ENCODE results near the gene KIF26A.
A peak's percentile ranks its signal among the peaks of the same experiment; 100 is the strongest.

KIF26A gene

GRCh38 chr14:104217486-104218360, 79.3 kb downstream of the KIF26A start:
- H3K27ac ChIP-seq (ENCODE audit: low read depth, low read length): no peak overlapping the region
- no peak overlapping the region for H3K9ac ChIP-seq (ENCODE audit: low read depth in 1 of 2, low read length in 2 of 2)
- H3K36me3 ChIP-seq (ENCODE audit: control insufficient read depth in 1 of 2, insufficient read depth in 2 of 2, low read length in 2 of 2): no peaks in the 10 kb centered on the region
- no peak overlapping the region for H3K4me3 ChIP-seq (ENCODE audit: low read depth in 1 of 2, low read length in 2 of 2)
- H3K9me3 ChIP-seq (ENCODE audit: control insufficient read depth in 1 of 2, low read length in 2 of 2): no peaks in the 10 kb centered on the region
- no peaks in the 10 kb centered on the region for H3K4me1 ChIP-seq (ENCODE audit: control insufficient read depth in 1 of 2, insufficient read depth in 2 of 2, low read length in 2 of 2)
- no peaks in the 10 kb centered on the region for H3K27me3 ChIP-seq (ENCODE audit: control insufficient read depth in 1 of 2, insufficient read depth in 2 of 2, low read length in 2 of 2)

- Histone ChIP-seq H3K27ac (ENCODE audit: low read depth, low read length) (no peak overlapping the region), H3K27me3 (ENCODE audit: control insufficient read depth in 1 of 2, insufficient read depth in 2 of 2, low read length in 2 of 2) (no peaks in the 10 kb centered on the region), H3K4me3 (ENCODE audit: low read depth in 1 of 2, low read length in 2 of 2) (no peak overlapping the region), H3K9me3 (ENCODE audit: control insufficient read depth in 1 of 2, low read length in 2 of 2) (no peaks in the 10 kb centered on the region), H3K9ac (ENCODE audit: low read depth in 1 of 2, low read length in 2 of 2) (no peak overlapping the region), H3K36me3 (ENCODE audit: control insufficient read depth in 1 of 2, insufficient read depth in 2 of 2, low read length in 2 of 2) (no peaks in the 10 kb centered on the region), H3K4me1 (ENCODE audit: control insufficient read depth in 1 of 2, insufficient read depth in 2 of 2, low read length in 2 of 2) (peaks cover 0 to 2% of the 10 kb centered on the region in 2 donors)
Observed at GRCh38 chr14:104218361-104219180, 80.2 kb downstream of the KIF26A start.

GRCh38 chr14:104219731-104220214, 81.4 kb downstream of the KIF26A start:
- Histone ChIP-seq H3K9ac (ENCODE audit: low read depth in 1 of 2, low read length in 2 of 2) (no peak overlapping the region), H3K36me3 (ENCODE audit: control insufficient read depth in 1 of 2, insufficient read depth in 2 of 2, low read length in 2 of 2) (no peaks in the 10 kb centered on the region), H3K9me3 (ENCODE audit: control insufficient read depth in 1 of 2, low read length in 2 of 2) (no peaks in the 10 kb centered on the region), H3K4me1 (ENCODE audit: control insufficient read depth in 1 of 2, insufficient read depth in 2 of 2, low read length in 2 of 2) (peaks cover 6 to 10% of the 10 kb centered on the region in 2 donors), H3K4me3 (ENCODE audit: low read depth in 1 of 2, low read length in 2 of 2) (no peak overlapping the region), H3K27ac (ENCODE audit: low read depth, low read length) (no peak overlapping the region), H3K27me3 (ENCODE audit: control insufficient read depth in 1 of 2, insufficient read depth in 2 of 2, low read length in 2 of 2) (no peaks in the 10 kb centered on the region)

- H3K27ac ChIP-seq (ENCODE audit: low read depth, low read length): no peak overlapping the region
- H3K4me3 ChIP-seq (ENCODE audit: low read depth in 1 of 2, low read length in 2 of 2): no peak overlapping the region
- no peaks in the 10 kb centered on the region for H3K36me3 ChIP-seq (ENCODE audit: control insufficient read depth in 1 of 2, insufficient read depth in 2 of 2, low read length in 2 of 2)
- H3K27me3 ChIP-seq (ENCODE audit: control insufficient read depth in 1 of 2, insufficient read depth in 2 of 2, low read length in 2 of 2): no peaks in the 10 kb centered on the region
- no peak overlapping the region for H3K9ac ChIP-seq (ENCODE audit: low read depth in 1 of 2, low read length in 2 of 2)
- peaks cover 6 to 12% of the 10 kb centered on the region in 2 donors for H3K4me1 ChIP-seq (ENCODE audit: control insufficient read depth in 1 of 2, insufficient read depth in 2 of 2, low read length in 2 of 2)
- no peaks in the 10 kb centered on the region for H3K9me3 ChIP-seq (ENCODE audit: control insufficient read depth in 1 of 2, low read length in 2 of 2)
Observed at GRCh38 chr14:104220215-104221070, 82.1 kb downstream of the KIF26A start.

GRCh38 chr14:104221071-104221625, 82.8 kb downstream of the KIF26A start:
- Histone ChIP-seq H3K27me3 (ENCODE audit: control insufficient read depth in 1 of 2, insufficient read depth in 2 of 2, low read length in 2 of 2) (no peaks in the 10 kb centered on the region), H3K36me3 (ENCODE audit: control insufficient read depth in 1 of 2, insufficient read depth in 2 of 2, low read length in 2 of 2) (no peaks in the 10 kb centered on the region), H3K27ac (ENCODE audit: low read depth, low read length) (no peak overlapping the region), H3K9me3 (ENCODE audit: control insufficient read depth in 1 of 2, low read length in 2 of 2) (no peaks in the 10 kb centered on the region), H3K4me1 (ENCODE audit: control insufficient read depth in 1 of 2, insufficient read depth in 2 of 2, low read length in 2 of 2) (peaks cover 9 to 14% of the 10 kb centered on the region in 2 donors), H3K9ac (ENCODE audit: low read depth in 1 of 2, low read length in 2 of 2) (no peak overlapping the region), H3K4me3 (ENCODE audit: low read depth in 1 of 2, low read length in 2 of 2) (no peak overlapping the region)

GRCh38 chr14:104221636-104222369, 83.4 kb downstream of the KIF26A start:
- Histone ChIP-seq H3K27me3 (ENCODE audit: control insufficient read depth in 1 of 2, insufficient read depth in 2 of 2, low read length in 2 of 2) (no peaks in the 10 kb centered on the region), H3K9ac (ENCODE audit: low read depth in 1 of 2, low read length in 2 of 2) (no peak overlapping the region), H3K9me3 (ENCODE audit: control insufficient read depth in 1 of 2, low read length in 2 of 2) (peaks cover 0 to under 1% of the 10 kb centered on the region in 2 donors), H3K4me1 (ENCODE audit: control insufficient read depth in 1 of 2, insufficient read depth in 2 of 2, low read length in 2 of 2) (peaks cover 13 to 21% of the 10 kb centered on the region in 2 donors), H3K27ac (ENCODE audit: low read depth, low read length) (no peak overlapping the region), H3K4me3 (ENCODE audit: low read depth in 1 of 2, low read length in 2 of 2) (no peak overlapping the region), H3K36me3 (ENCODE audit: control insufficient read depth in 1 of 2, insufficient read depth in 2 of 2, low read length in 2 of 2) (no peaks in the 10 kb centered on the region)

GRCh38 chr14:104222396-104223036, 84.1 kb downstream of the KIF26A start:
- no peaks in the 10 kb centered on the region for H3K27me3 ChIP-seq (ENCODE audit: control insufficient read depth in 1 of 2, insufficient read depth in 2 of 2, low read length in 2 of 2)
- H3K4me3 ChIP-seq (ENCODE audit: low read depth in 1 of 2, low read length in 2 of 2): no peak overlapping the region
- no peaks in the 10 kb centered on the region for H3K36me3 ChIP-seq (ENCODE audit: control insufficient read depth in 1 of 2, insufficient read depth in 2 of 2, low read length in 2 of 2)
- H3K4me1 ChIP-seq (ENCODE audit: control insufficient read depth in 1 of 2, insufficient read depth in 2 of 2, low read length in 2 of 2): peaks cover 13 to 23% of the 10 kb centered on the region in 2 donors
- no peak overlapping the region for H3K9ac ChIP-seq (ENCODE audit: low read depth in 1 of 2, low read length in 2 of 2)
- no peak overlapping the region for H3K27ac ChIP-seq (ENCODE audit: low read depth, low read length)
- peaks cover 3 to 8% of the 10 kb centered on the region in 2 donors for H3K9me3 ChIP-seq (ENCODE audit: control insufficient read depth in 1 of 2, low read length in 2 of 2)

- H3K27me3 ChIP-seq (ENCODE audit: control insufficient read depth in 1 of 2, insufficient read depth in 2 of 2, low read length in 2 of 2): no peaks in the 10 kb centered on the region
- H3K27ac ChIP-seq (ENCODE audit: low read depth, low read length): peak overlapping the region; percentile 20
- peak overlapping the region in 1 of 2 donors; percentile 36 for H3K4me3 ChIP-seq (ENCODE audit: low read depth in 1 of 2, low read length in 2 of 2)
- H3K9ac ChIP-seq (ENCODE audit: low read depth in 1 of 2, low read length in 2 of 2): peak overlapping the region in 1 of 2 donors; percentile 65
- no peaks in the 10 kb centered on the region for H3K36me3 ChIP-seq (ENCODE audit: control insufficient read depth in 1 of 2, insufficient read depth in 2 of 2, low read length in 2 of 2)
- H3K4me1 ChIP-seq (ENCODE audit: control insufficient read depth in 1 of 2, insufficient read depth in 2 of 2, low read length in 2 of 2): peaks cover 13 to 24% of the 10 kb centered on the region in 2 donors
- peaks cover 4 to 8% of the 10 kb centered on the region in 2 donors for H3K9me3 ChIP-seq (ENCODE audit: control insufficient read depth in 1 of 2, low read length in 2 of 2)
Observed at GRCh38 chr14:104223101-104224041, 85.0 kb downstream of the KIF26A start.

Measured in duodenal mucosa (tissue), 2 donors.